ENCODE results near the gene DLL1.

The DLL1 gene

DNA sequence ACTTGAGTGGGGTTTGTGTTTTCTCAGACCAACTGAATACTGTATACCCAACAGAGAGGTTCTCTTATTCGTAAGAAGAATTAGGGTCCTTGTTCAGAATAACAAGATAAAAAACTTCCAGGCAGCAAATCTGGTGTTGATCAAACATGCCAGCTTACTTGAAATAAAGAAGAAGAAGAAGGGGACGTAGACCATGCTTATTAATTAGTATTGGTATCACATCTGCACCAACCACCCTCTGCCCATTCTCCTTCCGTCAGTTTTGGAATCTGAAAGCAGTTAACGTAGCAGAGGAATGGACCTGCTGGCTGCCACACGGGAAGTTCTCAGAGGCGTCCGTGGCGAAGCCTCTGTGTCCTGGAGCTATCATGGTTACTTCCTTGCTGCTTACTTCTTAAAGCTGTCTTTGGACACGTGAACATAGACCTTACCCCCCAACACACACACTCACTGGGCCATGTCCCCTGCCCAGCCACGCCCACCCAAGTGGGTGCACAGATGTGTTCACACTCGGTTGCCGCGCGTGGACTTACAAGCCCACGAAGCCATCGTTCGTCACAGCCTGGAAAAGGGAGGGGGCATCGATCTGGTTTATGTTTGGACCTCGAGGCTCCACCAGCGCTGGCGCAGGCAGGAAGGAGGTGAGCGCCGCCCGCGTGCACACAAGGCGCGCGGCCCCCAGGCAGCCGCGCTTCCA, 4.1 kb upstream of the DLL1 start:
- DNase-seq: no peak

DNA sequence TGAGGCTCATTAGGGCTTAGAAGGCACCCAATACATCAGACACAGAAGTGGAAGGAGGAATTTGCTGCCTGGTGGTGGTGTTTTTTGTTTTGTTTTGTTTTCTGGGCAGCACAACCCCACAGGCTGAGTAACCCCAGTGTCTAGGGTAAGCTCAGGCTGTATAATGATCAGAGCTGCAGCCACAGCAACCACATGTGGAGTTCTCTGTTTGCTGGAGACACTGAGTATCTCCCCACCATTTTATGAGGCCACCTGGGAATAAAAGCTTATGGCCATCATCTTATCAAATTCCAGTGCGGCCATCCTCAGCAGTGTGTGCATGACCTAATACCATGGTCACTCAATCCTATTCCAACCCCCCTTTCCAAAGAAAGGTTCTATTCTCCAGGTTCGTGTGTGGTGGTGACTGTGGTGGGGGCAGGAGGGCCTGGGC, 3.4 kb upstream of the DLL1 start:
- DNase-seq: no peak

DNA sequence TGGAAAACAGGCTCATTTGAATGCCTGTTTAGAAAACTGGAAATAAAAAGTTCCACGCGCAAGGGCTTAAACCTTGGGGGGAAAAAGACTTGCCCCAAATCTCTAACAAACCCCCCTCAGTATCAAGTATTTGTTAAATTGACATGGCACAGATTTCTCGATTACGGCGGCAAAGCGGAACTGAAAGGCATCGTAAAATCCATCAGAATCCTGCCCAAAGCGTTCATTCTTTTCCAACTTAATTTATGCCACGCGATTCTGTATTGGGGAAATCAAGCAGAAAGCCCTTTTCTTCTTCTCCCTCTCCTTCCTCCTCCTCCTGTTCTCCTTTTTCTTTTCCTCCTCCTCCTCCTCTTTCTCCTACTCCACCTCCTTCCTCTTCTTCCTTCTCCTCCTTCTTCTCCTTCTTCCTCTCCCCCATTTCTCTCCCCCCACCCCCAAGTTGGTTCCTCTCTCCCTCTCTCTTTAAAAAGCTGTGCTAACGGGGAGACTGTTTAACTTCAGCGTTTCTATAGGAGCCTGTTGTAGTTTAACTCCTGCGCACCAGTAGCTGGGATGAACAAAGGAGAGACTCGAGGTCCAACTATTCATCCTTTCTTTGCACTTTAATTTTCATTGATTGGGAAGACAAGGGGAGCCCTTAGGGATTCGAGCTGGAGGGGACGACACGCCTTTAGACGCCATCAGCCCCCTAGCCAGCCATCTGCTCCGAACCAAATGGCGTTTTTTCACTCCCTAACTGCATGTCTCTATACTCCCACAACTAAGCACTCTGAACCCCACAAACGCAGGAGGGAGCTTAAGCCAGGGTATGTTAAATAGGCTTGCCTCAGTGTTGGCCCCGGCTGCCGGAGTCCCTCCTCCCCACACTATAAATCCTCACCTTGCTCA, 2.7 kb upstream of the DLL1 start:
- DNase-seq: no peak

DNA sequence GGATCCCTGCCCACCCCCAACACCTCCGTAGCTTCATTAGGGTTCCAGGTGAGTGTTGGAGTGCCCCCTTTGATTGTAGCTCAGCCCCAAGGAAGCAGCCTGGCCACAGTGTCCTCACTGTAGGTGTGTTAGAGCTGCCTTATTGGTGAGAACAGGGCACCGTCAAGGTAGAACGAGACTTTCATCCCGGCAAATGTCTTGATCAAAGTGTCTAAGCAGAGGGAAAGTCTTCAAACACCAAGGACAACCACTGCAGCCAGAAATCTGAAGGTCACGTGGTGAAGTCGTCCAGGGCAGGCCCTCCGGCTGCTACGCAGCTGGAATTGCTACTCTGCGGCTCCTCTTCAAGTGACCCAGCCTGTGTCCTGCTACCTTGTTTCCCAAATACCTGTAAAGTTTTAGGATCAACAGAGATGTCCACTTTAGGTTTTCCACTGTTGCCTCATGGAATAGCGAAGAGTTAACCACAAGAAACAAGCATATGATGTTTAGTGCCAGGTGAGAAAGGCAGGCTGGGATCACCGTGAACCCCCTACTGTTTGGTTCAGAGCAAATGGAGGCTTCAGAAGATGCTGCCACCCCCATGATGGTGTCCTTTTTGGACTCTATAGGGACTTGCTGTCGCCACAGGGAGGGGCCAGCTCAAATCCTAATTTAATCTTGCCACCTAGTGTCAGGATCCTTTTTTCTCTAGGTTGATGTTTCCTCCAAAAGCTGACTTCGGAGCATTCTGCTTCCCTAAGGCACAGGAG, 1.7 kb upstream of the DLL1 start:
- peak; percentile 32 for DNase-seq

DNA sequence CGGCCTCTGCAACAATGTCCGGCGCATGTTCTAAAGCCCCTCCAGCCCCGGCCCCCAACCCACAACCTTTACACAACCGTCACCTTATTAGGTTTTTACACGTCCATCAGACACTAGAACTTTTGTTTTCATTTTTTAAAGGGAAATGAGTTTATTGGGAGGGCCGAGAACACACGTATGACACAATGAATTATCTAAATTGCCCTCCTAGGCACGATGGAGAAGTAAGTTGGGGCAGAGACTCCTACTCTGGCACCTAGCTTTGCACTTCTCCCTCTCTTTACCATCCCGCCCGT, 1.2 kb upstream of the DLL1 start:
- DNase-seq: no peak

DNA sequence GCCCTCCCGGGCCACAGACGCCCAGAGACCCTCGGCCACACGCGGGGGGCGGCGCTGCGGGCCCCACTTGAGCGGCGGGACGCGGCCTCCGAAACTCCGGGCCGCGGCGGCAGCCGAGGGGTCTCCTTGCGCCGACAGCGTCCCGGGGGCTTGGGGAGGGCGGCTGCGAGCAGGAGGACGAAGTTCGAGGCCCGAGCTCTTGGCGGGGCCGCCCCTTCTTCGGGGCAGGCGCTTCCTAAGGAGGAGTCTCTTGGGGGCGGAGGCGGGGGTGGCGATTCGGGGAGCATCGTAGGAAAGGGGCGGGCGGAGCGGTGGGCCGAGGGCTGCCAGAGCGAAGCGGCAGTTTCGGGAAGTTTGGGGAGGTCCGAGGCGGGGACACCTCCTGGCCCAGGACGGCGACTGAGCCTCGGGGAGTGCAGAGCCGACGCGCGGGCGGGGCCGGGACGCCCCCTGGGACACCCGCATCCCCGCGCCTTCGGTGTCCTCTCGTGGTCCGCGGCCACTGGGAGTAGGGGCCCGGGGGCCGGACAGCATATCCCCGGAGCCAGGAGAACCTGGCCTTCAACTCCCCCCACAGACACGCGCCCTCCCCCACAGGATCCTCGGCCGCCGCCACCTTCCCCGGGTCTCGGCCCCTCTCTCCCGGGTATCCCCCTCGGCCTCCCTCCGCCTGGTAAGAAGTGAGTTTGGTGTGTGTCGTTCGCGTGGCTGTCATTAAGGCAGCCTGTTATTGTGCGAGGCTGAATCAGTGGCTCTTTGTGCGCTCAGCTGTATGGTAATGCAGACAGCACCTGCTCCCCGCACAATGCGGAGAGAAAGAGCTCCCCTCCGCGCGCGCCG, 613 bp upstream of the DLL1 start:
- DNase-seq: peak; percentile 51

DNA sequence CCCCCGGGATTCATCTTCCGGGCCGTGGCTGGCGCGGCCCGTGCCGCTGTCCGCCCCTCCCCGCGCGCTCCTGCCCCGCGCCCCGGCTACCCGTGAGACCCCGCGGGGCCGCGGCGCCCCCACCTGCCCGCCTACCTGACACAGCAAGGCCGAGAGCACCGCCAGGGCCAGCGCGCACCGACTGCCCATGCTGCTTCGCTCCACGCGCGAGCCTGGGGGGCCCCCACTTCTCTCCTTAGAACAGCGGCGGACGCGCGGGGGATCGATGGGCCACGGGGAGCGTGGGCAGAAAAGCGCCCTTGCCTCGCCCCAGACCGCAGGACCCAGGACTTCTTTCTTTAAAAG, 955 bp downstream of the DLL1 start:
- DNase-seq: no peak

DNA sequence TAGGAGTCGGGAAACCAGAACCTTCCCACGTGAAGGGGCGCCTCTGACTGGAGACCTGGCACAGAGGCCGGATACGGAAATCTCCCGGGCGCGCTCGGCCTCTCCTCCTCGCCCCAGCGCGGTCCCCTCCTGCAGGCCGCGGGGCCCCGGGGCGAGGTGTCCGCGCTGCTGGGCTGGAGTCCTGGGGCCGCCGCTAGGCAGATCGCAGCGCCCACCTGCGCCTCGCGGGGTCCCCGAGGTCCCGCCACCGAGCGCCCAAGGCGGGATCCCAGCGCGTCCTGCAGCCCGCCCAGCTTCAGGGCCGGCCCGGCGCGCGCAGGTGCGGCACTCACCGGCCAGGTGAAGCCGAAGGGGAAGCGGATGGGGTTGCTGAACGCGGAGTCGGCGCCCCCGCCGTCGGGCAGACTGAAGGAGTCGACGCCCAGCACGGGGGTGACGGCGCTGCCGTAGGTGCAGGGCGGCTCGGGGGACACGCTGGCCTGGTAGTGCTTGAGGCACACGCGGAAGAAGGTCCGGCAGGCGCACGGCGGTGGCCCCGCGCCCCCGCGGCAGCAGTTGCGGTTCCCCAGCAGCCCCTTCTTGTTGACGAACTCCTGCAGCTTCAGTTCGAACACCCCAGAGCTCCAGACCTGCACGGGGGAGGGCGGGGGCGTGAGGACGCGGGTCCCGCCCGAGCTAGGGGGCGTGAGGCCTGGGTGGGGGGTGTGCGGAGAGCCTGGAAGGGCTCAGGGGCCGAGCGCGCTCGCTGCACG, 1.5 kb downstream of the DLL1 start:
- no peak for DNase-seq

DNA sequence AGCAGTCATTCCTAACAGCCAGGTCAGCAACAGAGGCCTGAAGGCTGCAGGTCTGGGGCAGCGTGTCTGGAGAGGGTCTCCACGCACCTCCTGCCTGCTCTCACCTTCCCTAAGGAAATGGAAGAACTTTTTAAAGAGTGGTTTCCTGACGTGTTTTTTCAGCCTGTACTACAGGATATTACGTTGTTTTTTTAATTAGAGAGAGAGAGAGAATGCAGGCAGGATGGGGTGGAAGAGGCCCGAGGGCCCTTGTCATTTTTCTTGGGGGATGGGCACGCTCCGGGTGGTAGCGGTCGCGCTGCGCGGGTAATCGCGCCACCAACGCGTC, 2.1 kb downstream of the DLL1 start:
- no peak for DNase-seq

DNA sequence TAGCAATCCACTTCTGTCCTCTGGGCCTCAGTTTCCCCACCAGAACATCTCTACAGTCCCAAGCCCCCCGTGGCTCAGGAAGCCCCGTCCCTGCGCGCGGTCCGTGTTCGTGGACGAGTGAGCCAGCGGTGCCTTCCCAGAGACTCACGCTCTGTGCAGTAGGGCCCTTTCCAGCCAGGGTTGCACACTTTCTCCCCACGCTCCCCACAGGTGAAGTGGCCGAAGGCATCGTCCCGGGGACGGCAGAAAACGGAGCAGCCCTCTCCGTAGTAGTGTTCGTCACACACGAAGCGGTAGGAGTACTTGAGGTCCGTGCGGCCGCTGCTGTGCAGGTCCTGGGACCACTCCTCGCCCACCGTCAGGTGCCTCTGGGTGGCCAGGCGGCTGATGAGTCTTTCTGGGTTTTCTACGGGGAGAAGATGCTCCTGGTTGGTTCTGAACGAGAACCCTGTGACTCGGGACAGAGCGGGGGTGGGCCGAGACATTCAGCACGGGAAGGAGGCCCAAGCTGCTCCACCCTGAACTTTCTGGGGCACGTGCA, 2.7 kb downstream of the DLL1 start:
- no peak for DNase-seq

DNA sequence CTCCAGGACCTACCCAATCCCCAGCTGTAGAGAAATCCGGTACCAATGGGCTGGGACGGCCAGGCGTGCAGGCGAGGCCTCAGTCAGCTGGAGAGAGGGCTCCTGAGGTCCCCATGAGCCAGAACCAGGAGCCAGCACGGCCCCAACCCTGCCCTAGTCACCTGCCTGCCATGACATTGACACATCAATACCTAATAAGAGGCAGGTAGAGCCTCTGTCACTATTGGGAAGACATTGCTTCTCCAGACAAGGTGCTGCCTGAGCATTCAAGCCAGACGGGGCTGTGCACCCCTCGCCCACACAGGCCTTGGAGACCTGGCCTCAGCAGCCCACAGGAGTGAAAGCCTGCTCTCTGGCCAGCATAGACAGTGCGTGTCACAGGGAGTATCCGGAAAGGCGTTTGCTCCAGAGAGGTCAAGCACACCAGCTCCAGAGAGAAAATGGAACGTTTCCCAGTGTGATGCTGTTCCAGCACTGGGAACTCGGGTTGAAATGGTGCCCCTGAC, 3.5 kb downstream of the DLL1 start:
- no peak for DNase-seq

DNA sequence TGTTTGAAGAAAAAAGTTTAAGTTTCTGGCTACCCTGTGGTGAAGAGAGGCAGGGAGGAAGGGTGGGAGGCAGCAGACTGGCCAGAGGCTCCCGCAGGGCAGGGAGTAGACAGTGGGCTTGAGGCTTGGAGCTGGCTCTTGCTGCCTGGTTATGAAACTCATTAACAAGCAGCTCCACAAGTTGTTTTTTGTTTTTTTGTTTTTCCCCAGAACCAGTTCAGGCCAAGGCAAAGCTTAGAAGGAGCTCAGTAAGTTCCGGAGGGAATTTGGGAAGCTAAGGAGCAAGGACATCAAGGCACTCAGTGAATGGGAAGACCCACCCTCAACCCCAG, 4.0 kb downstream of the DLL1 start:
- no peak for DNase-seq

DNA sequence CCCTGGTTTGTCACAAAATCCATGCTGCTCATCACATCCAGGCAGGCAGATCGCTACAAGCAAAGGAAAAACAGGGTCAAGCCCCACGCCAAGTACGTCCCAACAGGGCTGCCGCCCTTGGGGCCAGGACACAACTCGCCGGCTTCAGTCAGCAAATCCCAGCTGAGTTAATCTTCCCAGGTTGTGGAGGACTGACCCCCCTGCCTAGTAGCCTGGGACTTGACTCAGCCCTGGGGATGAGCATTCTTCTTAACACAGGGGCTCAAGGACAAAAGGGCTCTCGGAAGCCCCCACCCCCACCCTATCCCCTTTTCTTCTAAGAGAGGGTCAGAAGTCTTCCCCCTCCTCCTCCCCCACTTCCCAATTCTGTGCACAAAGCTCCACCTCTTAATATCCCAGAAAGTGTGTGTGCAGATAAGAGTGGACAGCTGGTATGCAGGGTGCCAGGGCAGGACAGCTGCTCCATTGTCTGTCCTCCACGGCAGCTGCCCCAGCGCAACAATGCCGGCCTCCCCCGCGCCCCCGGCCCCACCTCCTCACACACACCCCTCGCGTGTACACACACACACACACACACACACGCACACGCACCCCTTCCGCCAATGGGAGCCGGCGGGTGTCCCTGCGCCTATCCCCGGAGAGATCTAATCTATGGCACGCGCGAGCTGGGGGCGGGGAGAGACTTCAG, 4.5 kb downstream of the DLL1 start:
- no peak for DNase-seq

DNA sequence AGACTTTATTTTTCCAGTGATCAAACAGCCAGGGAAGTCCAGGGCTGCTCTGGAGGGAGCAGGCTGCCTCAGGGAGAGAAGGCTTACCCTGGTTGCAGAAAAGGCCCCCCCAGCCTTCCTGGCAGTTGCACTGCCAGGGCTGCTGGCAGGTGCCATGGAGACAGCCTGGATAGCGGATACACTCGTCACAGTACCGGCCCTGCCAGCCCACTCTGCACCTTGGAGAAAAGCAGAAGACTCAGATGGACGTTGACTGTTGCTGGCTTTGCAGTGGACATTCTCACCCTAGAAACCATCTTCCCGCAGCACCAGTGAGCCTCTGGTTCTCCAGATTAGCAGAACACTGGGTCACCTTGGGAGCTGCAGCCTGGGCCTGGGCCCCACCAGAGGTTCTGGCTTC, 5.4 kb downstream of the DLL1 start:
- DNase-seq: no peak

DNA sequence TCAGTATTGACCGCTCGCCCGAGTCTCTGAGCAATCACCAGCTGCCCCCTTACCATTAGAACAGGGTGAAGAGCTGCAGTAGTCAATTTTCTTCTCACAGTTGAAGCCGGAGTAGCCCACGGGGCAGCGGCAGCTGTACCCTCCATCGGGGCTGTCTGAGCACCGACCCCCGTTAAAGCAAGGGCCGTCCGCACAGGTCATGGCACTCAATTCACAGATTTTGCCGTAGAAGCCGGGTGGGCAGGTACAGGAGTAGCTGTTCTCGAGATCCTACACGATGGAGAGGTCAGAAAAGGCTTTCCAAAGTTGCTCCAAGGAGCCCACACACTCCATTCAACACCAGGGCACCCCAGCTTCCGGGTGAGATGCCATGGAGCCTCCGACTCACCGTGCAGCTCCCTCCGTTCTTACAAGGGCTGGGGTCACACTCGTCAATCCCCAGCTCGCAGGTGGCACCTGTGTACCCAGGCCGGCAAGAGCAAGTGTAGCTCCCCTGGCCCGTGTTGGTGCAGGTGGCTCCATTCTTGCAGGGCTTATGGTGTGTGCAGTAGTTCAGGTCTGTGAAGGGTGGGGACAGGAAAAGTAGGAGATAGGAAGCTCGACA, 5.9 kb downstream of the DLL1 start:
- DNase-seq: no peak

DNA sequence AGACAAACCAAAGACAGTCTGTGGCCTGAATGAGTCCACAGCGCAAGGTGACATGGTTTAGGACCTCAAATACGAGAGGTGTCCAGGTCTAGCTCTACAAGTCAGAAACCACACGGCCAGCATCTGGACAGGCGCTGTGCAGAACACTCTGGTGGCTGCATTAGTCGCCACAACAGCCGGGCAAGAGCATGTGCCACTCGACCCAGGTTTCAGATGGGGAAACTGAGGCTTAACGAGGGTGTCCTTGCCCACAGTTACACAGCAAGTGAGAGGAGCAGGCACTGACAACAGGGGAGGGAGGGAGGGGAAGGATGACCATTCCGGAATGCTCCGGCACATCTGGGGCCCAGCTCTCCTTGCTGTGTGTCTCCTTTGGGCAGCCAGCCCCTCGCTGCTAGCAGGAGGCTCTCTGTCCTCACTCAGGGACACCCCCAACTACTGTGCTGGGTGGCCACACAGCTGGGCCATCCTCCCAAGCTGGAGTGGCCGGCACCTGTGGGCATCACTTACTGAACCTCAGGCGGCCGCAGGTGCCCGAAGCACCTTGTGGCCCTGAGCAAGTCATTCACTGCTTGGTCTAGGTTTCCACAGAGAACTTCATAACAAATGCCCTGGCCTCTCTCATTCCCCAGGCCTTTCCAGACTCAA, 6.6 kb downstream of the DLL1 start:
- no peak for DNase-seq

DNA sequence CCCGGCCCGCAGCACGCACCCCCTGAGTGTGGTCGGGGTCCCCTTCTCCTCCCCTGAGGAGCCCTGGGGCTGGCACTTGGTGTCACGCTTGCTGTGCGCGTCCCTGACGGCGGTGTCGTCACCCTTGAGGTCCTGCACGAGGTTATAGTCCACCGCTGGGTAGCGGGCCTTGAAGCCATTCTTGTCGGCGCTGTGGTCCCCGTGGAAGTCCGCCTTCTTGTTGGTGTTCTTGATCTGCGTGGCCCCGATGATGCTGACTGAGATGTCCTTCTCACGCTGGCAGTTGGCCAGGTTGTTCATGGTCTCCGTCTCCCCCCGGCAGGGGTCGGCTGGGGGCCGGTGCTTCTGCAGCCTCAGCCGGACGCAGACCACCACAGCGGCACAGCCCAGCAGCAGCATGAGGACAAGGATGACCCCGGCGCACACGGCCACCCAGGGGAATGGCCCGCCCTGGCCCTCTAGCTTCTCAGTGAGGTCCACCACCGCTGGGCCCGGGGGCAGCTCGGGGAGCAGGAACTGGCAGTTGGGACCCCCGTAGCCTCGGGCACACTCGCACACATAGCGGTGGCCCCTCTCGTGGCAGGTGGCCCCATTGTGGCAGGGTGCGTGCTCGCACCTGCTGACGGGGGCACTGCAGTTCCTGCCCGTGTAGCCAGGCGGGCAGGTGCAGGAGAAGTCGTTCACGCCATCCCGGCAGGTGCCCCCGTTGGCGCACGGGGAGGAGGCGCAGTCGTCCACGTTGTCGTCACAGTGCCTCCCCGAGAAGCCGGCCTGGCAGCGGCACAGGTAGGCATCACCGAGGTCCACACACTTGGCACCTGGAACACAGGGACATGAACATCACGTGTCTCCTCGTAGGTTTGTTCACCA, 7.4 kb downstream of the DLL1 start:
- no peak for DNase-seq

DNA sequence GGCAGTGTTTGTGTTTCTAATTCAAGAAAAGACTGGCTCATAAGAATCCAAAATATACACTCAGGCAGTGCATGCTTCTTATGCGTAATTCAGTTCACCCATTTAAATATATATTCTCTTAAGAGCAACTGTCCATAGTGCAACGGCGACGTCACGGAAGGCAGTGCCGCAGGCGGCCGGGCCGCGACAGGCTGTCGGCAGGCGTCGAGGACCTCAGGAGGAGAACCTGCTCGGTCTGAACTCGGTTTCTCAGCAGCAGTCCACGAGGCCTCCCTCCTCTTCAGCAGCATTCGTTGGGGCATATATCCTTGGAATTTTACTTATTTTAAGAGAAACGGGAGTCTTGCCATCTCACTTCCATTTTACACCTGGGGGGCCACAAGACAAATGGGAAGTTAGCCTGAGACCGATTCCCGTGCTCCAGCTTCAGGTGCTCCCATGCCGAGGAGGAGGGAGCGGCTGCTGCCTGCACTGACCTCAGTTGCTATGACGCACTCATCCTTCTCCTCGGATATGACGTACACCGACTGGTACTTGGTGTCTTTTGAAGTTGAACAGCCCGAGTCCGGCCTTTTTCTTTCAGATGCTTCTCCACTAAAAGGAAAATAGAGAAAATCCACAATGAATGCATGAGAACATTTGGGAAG, 8.2 kb downstream of the DLL1 start:
- no peak for DNase-seq

All from CD4-positive, alpha-beta T cell treated with Interleukin-17A for 1 hour (primary cell).